Renal pelvis (tissue), 12 donors: ENCODE data around the gene TMEM95. TPM values are rescaled to one million over a fixed set of nuclear protein-coding genes. Genes with fewer than 3 reads are reported as not detected.

ENCODE experiments used
- DNase-seq: peaks from one replicate; pipeline ENCODE4 v3.0.0-alpha.2; 2013
- long read RNA-seq, 16 experiments: transcript quantifications; one replicate each; lab custom pipeline, GENCODE V29; 2026
- polyA plus RNA-seq, 3 donors: library from polyadenylated mRNA; unstranded; fragments of 120-200 nt; gene quantifications; one replicate each; pipeline ENCODE4 v1.2.1, GENCODE V29; 2013; ENCODE audit not compliant: insufficient read length in 3 of 3

The TMEM95 gene, protein sequence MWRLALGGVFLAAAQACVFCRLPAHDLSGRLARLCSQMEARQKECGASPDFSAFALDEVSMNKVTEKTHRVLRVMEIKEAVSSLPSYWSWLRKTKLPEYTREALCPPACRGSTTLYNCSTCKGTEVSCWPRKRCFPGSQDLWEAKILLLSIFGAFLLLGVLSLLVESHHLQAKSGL
- not detected for polyA plus RNA-seq
- long read RNA-seq, donor 1: 0 reads
- long read RNA-seq, donor 2: 0 reads
- long read RNA-seq, donor 3: 0 reads
- long read RNA-seq, donor 4: 0 reads
- long read RNA-seq, donor 5: 0 reads
- long read RNA-seq, donor 6: 0 reads
- long read RNA-seq, donor 7: 0 reads
- long read RNA-seq, donor 8: 0 reads
- long read RNA-seq, donor 9: 0 reads
- long read RNA-seq, donor 10: 0 reads
- long read RNA-seq, donor 11: 0 reads
- long read RNA-seq, donor 12: 0 reads
- long read RNA-seq, donor 13: 0 reads
- long read RNA-seq, donor 14: 0 reads
- long read RNA-seq, donor 15: 0 reads
- long read RNA-seq, donor 16: 0 reads

DNA sequence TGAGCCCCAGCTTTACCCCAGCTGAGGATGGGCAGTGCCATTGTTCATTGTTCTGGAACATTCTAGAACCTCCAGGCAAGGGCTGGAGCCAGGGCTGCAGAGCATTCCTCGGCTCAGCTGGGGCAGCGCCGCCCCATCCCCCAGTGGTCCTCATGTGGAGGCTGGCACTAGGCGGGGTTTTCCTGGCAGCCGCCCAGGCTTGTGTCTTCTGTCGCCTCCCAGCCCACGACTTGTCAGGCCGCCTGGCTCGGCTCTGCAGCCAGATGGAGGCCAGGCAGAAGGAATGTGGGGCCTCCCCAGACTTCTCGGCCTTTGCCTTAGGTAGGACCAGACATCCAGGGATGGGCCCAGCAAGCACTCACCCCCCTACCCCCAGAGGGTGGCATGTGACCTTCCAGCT lies at the start of gene TMEM95:
TMEM95 (plus strand) TSS at position 104 of the 400 bp plus-strand sequence; CDS start at position 153, 49 bp downstream.
- no peak for DNase-seq

DNA sequence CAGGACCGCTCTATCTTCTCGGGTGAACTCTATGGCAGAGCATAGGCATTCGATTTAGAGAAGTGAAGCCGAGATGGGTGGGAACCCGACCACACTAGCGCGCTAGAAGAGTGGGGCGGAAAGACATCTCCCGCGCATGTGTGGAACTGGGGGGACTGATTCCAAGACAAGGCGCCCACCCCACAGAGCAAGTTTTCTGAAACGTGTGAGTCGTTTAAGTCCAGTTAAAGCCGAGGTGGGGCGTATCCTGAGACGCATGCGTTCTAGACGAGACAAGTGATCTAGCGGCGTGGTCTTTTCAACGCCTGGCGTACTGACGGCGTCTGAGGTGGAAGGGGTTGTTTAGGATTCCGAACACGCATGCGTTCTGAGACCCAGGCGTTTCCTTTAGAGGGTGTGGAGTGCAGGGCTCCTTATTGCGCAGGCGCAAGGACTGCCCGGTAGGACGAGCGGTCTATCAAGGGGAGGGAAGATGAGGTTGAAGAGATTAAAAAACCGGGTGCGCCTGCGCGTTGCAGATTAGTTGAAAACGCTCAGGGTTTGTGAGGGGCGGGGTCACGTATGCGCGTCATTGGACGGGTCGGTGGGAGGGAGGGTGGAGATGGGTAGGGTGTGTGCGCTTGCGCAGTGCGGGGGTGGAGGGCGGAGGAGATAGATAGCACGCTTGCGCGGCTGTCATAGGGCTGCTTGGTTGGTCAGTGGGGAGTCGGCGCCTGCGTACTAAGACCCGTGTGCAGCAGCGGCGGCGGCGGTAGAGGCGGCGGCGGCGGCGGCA lies 47.9 kb upstream of the TMEM95 start, which contains the start of gene EIF5A:
EIF5A (plus strand) TSS at position 718 of the 775 bp plus-strand sequence. CDS start 2,008 bp downstream, outside the sequence.
- peak; percentile 100 for DNase-seq

DNA sequence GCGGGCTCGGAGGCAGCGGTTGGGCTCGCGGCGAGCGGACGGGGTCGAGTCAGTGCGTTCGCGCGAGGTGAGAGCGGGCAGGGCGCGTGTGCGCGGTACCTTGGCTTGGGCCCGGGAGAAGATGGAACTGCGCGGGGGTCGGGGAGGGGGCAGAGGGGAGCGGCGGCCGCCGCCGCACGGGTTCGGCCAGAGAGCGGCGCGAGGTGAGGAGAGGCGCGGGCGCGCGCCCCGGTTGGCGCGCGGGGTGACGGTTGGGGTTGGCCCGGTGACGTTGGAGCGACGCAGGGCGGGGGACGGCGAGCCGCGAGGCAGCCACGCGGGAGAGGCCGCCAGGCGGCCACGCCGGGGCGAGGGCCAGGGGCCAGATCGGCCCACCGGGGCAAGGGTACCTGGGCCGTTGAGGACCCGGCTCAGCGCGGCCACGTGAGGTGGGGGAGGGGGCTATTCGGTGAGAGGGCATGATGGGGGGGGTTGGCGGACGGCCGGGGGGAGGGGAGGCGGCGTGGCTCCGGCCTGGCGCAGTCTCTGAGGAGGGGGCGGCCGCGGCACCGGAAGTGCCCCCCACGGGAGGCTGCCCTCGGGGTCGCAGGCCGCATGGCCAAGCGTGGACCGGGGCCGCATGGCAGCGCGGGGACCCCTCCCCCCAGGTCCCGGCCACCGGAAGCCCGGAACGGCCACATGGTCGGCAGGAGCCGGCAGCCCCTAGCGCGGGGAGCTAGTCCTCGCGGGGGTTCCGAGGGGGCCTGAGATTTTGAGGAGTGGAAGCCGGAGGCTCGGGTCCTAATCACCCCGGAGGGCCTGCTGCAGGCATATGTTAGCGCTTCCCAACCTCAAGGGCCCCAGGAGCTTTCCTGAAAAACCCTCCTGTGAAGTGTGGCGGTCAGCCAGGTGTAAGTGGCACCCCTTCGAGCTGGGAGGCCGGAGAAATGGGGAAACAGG lies 47.0 kb upstream of the TMEM95 start:
- no peak for DNase-seq

GRCh38 chr17:7308625-7309433 lies 46.1 kb upstream of the TMEM95 start:
- DNase-seq: no peak

DNA sequence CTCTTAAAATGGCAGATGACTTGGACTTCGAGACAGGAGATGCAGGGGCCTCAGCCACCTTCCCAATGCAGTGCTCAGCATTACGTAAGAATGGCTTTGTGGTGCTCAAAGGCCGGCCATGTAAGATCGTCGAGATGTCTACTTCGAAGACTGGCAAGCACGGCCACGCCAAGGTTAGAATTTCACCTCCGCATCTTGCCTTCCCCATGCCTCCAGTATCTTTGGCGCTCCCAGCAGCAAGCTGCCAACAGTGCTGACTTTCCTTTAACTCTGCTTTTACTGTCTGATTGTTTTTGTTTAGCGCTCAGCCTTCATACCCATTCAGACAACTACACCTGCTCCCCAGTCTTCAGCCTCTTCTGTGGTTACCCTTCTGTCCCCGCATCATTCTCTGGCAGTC lies 45.3 kb upstream of the TMEM95 start:
- DNase-seq: no peak

DNA sequence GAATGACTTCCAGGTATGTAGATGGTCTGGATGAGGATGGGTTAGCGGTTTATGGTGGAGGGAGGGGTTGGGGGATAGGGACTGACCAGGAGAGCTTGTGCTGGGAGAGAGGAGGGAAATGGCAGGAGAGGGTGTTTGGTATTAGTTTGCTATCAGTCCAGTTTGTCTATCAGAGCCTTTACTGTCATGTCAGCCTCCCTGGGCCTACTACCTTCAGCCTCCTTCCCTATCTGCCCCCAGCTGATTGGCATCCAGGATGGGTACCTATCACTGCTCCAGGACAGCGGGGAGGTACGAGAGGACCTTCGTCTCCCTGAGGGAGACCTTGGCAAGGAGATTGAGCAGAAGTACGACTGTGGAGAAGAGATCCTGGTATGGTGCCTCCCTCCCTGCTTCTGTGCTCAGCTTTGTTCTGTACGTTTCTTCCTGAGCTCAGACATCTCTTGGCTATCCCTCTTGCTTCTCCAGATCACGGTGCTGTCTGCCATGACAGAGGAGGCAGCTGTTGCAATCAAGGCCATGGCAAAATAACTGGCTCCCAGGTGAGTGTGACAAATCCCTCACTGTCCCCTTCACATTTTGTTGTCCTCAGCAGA lies 43.7 kb upstream of the TMEM95 start:
- DNase-seq: no peak

DNA sequence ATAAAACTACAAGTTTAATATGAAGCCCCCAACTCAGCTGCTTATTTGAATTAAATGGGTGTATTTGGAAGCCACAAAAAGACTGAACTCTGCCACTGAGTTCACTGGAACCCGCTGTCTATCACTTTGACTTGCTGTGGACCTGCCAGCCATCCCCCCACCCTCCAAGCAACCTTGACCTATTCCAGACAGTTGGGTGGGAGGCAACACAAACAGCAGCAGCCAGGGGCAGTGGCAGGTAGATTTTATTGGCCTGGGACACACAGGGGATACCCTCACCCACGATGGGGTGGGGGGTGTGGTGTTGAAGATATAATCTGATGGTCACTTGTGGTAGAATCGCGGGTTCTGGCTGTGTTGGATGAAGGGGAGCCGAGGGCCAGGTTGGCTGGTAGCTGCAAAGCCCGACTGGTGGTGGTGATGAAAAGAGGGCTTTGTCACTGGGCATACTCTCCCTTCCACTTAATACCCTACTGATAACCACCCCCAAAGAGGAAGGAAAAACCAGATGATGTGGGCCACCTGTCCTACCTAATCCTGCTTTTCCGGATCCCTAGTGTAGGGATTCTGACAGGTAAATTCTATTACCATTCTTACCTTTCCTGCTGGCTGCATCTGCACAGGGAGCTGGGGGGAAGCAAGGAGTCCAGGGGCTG lies 42.4 kb upstream of the TMEM95 start:
- DNase-seq: no peak

DNA sequence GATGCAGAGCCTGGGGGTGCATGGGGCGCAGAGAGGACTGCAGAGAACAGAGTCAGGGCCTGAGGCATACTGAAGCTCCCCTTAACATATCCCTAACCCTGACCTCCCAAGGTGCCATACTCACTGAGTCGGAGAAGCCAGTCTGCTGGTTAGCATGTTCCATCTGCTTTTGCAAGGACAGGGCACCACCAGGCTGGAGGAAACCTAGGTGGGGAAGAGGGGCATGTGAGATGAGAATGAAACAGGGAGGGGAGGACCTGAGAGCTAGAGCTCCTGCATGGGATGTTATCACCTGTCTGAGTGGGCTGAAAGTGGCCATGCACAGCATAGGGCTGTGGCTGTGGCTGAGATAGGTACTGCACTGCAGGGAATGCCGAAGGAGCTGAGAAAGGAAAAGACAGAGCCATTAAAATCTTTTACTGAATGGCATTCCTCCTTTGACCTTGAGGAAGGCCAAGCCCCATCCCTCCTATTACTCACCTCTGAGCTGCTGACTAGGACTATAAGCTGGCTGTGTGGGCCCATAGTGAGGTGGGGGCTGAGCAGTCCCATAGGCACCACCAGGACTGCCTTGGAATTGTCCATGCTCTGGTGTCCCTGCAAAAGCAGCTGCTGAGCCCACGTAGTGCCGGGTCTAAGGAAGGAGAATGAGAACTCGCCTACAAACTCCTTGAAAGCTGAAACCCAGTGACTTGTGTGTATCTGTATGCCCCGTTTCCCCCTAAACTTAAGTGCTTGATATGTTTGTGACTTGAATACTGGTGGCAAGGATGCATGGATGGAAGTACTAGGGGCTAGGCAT lies 41.7 kb upstream of the TMEM95 start:
- DNase-seq: no peak

DNA sequence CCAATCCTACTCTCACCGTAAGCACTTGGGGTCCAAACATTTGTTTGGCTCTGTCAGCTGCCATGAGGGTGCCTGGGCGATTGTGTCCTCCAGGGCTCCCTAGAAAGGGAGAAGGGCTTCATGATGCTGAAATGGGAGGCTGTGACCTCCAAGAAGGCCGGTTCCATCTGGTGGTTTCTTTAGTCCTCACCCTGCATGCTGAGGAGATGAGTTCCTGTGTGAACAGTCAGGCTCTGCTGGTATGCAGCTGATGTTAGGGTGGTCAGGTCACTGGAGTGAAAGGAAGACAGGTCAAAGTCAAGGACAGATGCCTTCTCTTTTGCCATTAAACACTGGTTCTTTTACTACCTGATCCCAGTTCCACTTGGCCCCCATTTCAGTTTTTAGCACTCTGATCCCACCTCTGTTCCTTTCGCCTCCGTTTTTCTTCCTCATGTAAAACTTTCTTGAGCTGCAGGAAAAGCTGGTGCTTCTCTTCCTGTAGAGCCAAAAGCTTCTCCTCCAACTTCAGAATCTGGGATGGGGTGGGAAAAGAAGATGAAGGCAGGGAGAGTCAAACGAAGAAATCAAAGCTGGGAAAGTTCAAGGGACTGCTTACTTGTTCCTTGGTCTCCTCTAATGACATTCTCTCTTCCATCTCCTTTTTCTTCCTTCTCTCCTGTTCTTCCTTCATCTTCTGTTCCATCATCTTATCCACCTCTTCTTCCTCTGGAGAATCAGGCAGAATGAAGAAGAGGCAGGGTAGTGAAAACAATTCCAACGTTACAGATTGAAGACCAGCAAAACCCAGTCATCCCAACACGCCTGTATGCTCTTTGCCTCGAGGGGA lies 40.9 kb upstream of the TMEM95 start:
- DNase-seq: no peak

DNA sequence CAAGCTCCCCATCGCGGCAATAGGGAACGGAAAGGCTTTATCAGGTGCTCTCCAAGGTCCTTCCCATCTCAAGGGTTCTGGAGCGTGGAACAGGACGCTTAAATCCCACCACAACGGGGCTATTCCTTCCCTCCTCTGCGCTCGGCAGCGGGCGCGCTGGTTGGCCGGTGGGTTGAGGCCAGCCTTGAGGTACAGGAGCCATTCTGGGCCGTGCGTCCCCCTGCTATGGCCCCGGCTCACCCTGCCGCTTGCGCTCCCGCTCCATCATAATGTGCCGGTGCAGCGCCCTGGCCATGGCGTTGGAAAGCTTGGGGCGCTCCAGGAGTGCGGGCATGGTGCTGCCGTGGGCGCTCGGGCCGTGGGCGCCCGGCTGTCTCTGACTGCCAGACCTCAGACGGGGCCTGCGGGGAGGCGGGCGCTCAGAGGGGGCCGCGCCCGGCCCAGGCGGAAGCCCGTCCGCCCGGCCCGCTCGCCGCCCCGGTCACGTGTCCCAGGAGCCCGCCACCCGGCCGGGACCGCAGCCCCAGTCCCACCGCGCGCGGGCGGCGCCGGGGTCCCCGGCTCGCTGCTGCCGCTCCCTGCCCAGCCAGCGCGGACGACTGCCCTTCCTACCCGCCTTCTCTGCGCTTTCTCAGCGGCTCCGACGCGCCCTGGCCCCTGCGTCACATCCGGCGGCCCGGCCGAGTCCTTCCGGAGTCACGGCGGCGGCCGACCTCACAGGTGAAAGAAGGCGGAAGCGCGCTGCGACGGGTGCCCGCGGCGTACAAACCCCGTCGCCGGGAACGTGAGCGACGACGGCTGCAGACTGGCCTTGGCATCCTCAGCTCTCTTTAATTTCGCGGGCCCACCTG lies 40.0 kb upstream of the TMEM95 start, which contains the start of gene GPS2:
GPS2 (minus strand) TSS at position 642 of the 851 bp plus-strand sequence; CDS start at position 334, 308 bp downstream.
- DNase-seq: peak; percentile 89

DNA sequence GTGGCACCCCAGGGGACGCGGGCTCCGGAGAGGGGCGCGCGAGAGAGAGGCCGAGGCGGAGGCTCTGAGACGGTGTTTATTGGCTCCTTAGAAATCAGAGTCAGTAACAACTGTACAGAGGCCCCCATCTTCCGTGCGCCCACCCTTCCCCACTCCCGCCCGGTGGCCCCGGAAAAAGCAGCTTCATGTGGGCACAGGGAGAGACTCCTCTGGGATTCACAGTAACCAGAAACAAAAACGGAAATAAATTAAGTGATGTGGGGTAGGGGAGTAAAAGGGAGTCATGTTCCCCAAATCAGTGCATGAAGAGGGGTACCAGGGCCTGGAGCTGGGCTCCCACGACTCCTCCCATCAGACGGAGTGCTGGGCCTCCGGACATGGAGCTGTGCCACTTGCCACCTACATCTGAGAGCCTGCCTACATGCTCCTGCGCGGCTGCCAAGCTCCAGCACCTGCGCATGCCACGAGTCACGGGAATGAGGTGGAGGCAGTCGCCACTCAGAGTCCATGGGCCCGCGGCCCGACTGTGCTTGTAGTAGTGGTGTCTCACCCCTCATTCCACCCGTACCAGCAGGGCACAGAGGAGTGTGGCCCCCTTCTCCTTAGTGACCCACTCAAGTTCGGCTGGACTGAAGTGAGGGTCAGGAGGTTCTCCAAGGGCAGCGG lies 39.3 kb upstream of the TMEM95 start:
- DNase-seq: no peak

DNA sequence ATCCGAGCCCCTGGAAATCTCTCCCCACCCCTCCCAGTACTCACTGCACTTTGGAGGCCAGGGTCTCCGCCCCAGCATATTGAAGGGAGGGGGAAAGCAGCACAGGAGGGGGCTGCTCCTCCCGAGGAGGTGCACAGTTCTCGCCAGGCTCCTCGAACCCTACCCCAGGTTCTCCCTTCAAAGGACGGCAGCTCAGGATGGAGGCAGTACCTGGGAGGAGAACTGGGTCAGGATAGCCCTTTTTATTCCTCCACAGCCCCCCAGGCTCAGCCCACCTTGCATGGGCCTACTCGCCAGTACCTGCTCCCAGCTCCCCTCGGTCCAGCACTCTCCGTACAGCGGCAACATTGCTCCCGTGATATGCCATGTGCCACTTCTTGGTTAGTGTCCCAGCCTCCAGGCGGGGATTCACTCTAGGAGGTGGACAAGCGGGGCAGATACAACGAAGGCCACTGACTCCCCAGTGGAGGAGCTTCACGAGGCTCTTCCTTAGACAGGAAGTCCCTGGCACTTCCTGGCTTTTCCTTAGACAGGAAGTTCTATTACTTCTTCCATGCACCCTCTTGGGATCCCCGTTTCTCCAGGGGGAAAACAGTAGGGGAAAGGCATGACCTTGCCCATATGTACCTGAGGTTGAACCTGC lies 37.7 kb upstream of the TMEM95 start:
- DNase-seq: no peak

- DNase-seq: no peak
Measured at GRCh38 chr17:7318121-7318860, 36.7 kb upstream of the TMEM95 start.

- DNase-seq: no peak
Measured at GRCh38 chr17:7321466-7321865, 33.5 kb upstream of the TMEM95 start.
